K562 treated with DMSO at 1 percent for 12 hours (cell line): ENCODE measurements around the gene ZMAT2. TPM values are rescaled to one million over a fixed set of nuclear protein-coding genes. Genes with fewer than 3 reads are reported as not detected.

ENCODE experiments used
- total RNA-seq: library from RNA; unstranded; fragments of 300-600 nt; gene quantifications from 2 replicates; pipeline ENCODE4 v1.2.3, GENCODE V29; 2022; ENCODE audit not compliant: insufficient read depth

Gene ZMAT2
- total RNA-seq: 42.5 and 46.1 TPM in 2 replicates

DNA sequence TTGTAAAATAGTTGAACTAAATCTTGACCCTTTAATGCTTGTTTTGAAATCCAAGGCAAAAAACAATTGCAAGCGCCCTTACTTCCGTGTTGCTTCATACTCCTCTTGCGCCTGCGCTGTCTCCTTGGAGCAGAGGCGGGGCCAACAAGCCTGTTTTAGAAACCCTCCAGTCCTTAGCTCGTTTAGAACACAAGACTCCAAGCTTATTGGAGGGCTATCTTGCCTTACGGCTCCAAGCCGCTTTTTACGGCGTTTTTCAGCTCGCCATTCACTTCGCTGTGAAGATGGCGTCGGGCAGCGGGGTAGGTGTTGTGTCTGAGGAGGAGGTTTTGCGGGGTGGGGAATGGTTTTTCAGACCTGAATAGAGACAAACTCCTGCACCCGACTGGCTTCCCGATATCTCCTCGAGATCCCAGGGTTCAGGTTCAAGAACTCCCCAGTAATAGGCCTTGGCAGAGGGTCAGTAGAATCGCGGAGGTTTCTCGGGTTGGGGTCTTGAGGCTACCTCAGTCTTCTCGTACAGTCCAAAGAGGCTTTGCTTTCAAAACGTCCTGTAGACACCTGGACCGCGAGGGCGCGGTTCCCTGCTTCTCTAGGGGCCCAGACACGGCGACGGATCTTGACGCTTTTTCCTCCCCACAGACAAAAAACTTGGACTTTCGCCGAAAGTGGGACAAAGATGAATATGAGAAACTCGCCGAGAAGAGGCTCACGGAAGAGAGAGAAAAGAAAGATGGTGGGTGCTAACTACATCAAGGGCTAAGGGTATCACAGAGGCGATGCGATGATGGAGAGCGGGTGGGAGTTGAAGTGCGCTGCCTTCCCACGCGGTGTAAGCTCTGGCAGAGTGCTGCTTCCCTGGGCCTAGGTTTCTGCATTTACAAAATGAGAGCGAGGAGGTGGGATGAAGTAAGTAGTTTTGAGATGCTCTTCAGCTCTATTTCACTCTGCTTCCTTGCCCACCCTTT, at the start of gene ZMAT2:
Gene ZMAT2 (plus strand): TSS at position 271 of the 968 bp plus-strand sequence. CDS start 14 bp downstream, at position 285.

DNA sequence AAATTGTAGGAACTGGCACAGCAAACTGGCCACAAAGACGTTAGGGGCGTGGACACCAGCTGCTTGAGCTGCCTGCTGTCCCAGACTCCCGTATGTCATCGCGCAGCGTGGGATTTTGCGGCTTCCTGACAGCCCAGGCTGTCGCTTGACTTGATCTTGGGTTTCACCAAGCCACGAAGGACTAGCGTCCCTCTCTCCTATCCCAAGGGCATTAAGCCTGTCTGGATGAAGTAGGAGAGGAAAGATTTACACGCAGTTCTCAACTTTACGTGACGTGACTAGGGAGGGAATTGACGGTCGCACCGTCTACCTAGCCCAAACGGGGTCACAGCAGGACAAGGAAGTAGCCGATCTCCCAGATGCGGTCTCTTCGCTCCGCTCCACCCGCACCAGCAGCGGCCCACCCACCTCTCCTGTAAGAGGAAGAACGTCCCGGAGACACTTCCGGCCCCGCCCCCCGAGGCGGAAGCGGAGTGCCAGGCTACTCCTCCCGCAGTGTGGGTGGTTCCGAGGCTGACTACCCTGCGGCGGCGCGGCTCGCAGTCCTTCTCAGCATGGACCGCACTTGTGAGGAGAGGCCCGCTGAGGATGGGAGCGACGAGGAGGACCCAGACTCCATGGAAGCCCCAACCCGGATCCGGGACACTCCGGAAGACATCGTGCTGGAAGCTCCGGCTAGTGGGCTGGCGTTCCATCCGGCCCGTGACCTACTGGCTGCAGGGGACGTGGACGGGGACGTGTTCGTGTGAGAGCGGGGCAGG, 35.7 kb upstream of the ZMAT2 start, which contains the start of gene WDR55:
Gene WDR55 (plus strand): TSS at position 546 of the 761 bp plus-strand sequence. CDS start 9 bp downstream, at position 555.

DNA sequence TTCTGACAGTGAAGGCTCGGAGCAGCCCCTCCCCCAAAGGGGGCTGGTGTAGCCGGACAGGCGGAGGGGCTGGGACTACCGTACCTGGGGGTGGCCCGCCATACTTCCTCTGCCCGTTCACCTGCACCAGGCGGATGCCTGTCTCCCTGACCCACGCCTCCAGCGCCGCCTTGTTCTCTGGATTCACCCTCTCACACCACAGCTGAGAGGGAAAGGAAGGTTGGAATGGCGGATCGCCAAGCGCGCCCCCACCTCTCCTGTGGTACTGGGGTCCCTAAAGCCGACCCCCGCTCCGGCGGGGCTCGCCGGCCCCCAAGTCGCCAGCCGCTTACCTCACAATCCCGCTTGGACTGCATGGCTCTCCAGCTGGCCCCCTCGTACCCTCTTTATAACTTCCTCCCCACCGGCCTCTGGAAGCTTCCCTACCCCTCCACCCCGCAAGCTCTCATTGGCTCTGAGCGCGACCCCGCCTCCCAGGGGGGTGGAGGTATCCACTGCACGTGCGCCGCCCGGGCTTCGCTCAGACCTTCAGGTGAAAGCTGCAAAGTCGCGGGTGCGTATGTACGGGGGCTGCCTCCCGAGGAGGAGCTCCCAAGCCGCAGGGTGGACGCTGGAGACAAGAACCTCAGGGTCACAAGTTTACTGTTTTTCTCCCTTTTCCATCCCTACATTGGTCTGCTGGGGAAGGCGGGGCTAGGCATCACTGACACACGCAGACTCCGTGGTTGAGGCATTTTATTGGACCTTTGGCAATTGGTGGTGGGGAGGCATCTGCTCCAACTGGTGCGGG, 26.9 kb upstream of the ZMAT2 start, which contains the start of gene DND1:
Gene DND1 (minus strand): TSS at position 390 of the 790 bp plus-strand sequence. CDS start 34 bp downstream, at position 356.

DNA sequence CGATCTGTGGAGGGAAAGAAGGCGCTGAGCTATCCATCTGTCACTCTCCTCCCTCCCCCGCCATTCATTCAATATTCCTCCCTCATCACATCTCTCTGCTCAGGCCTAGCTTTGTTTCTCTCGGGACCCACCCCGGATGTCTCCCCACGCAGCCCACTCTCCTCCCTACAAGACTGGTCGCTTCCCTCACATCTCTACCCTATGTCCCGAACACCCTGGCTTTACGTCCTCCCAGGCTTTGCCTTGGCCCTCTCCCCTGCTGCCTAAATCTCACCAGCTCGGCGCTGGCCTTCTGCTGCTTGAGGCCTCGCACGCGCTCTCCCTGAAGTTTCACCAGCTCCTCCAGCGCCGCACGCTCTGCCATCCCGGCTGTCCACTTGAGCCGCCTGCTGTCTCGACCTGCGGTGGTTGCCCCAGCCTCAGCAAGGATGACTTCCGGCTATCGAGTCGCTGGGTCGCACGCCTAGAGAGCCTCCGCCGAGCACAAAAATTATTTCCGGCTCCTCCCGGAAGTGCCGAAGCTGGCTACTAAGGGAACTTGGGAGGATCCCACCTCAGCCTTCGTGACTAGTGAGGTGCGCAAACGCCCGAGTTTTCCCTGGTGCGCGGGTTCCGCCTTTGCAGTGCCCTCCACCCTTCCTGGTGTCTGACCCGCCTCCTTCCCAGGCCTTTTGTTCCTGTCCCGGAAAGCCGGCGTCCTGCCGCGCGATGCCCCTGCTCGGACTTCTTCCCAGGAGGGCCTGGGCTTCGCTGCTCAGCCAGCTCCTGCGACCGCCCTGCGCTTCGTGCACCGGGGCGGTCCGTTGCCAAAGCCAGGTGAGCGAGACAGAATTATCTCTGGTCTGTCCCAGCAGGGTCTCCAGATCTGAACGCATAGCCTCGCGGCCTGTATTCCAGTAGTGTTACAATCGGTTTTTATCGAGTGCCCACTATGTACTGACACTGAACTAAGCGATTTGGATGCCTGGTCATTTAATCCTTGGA, 9.0 kb upstream of the ZMAT2 start, which contains the start of the genes HARS1 and HARS2:
Gene HARS1 (minus strand): TSS at position 430 of the 984 bp plus-strand sequence. CDS start 66 bp downstream, at position 364.
Gene HARS2 (plus strand): TSS at position 515 of the 984 bp plus-strand sequence. CDS start 194 bp downstream, at position 709.

Other genes starting within 250 kb of the ZMAT2 start
- gene EIF4EBP3, start 152.8 kb upstream of the ZMAT2 start, total RNA-seq: 5.1 TPM in 1 of 2 replicates, not detected in the other
- gene SRA1, start 143.0 kb upstream of the ZMAT2 start, total RNA-seq: 32.8 and 34.4 TPM in 2 replicates
- gene APBB3, start 135.8 kb upstream of the ZMAT2 start, total RNA-seq: 7.1 and 18.0 TPM in 2 replicates
- 77.4 and 188 TPM in 2 replicates for gene SLC35A4, start 135.6 kb upstream of the ZMAT2 start, total RNA-seq
- 0.75 and 1.0 TPM in 2 replicates for gene CD14, start 67.3 kb upstream of the ZMAT2 start, total RNA-seq
- gene TMCO6, start 61.0 kb upstream of the ZMAT2 start, total RNA-seq: 13.5 and 15.1 TPM in 2 replicates
- 208 and 301 TPM in 2 replicates for gene NDUFA2, start 52.8 kb upstream of the ZMAT2 start, total RNA-seq
- 122 and 166 TPM in 2 replicates for gene IK, start 52.6 kb upstream of the ZMAT2 start, total RNA-seq
- 26.9 and 42.6 TPM in 2 replicates for gene WDR55, start 35.5 kb upstream of the ZMAT2 start, total RNA-seq
- gene DND1, start 26.9 kb upstream of the ZMAT2 start, total RNA-seq: 1.4 and 2.0 TPM in 2 replicates
- 43.2 and 73.1 TPM in 2 replicates for gene HARS1, start 9.1 kb upstream of the ZMAT2 start, total RNA-seq
- gene HARS2, start 9.0 kb upstream of the ZMAT2 start, total RNA-seq: 15.7 and 21.4 TPM in 2 replicates
- not detected in 2 replicates for gene PCDHA1, start 85.7 kb downstream of the ZMAT2 start, total RNA-seq
- not detected in 2 replicates for gene PCDHA2, start 94.4 kb downstream of the ZMAT2 start, total RNA-seq
- gene PCDHA3, start 100.6 kb downstream of the ZMAT2 start, total RNA-seq: not detected in 2 replicates
- not detected in 2 replicates for gene PCDHA4, start 106.6 kb downstream of the ZMAT2 start, total RNA-seq
- not detected in 2 replicates for gene PCDHA5, start 121.2 kb downstream of the ZMAT2 start, total RNA-seq
- gene PCDHA6, start 127.5 kb downstream of the ZMAT2 start, total RNA-seq: not detected in 2 replicates
- gene PCDHA7, start 133.8 kb downstream of the ZMAT2 start, total RNA-seq: not detected in 2 replicates
- gene PCDHA8, start 140.7 kb downstream of the ZMAT2 start, total RNA-seq: not detected in 2 replicates
- not detected in 2 replicates for gene PCDHA9, start 147.9 kb downstream of the ZMAT2 start, total RNA-seq
- gene PCDHA10, start 155.4 kb downstream of the ZMAT2 start, total RNA-seq: not detected in 2 replicates
- not detected in 2 replicates for gene PCDHA11, start 168.5 kb downstream of the ZMAT2 start, total RNA-seq
- gene PCDHA12, start 174.9 kb downstream of the ZMAT2 start, total RNA-seq: not detected in 2 replicates
- not detected in 2 replicates for gene PCDHA13, start 181.7 kb downstream of the ZMAT2 start, total RNA-seq
- gene PCDHAC1, start 225.9 kb downstream of the ZMAT2 start, total RNA-seq: not detected in 2 replicates